Nephron (organoid): ENCODE measurements around the gene GOT1.

ENCODE experiments used
- H3K27ac Mint-ChIP-seq, 3 experiments: 2 replicates each; pipeline ENCODE4 v1.8.0; 2020; ENCODE audit warnings: mixed read lengths in 3 of 3, mild to moderate bottlenecking in 2 of 3, moderate library complexity in 1 of 3
- H3K27me3 Mint-ChIP-seq: 2 replicates; pipeline ENCODE4 v1.8.0; 2021; ENCODE audit warnings: low read depth, mild to moderate bottlenecking, moderate library complexity, mixed read lengths
- H3K36me3 Mint-ChIP-seq: 2 replicates; pipeline ENCODE4 v1.8.0; 2020; ENCODE audit warnings: low read depth, mixed read lengths
- H3K4me1 Mint-ChIP-seq: 2 replicates; pipeline ENCODE4 v1.8.0; 2020; ENCODE audit warnings: mixed read lengths
- H3K4me3 Mint-ChIP-seq, 3 experiments: 2 replicates each; pipeline ENCODE4 v1.8.0; 2020; ENCODE audit warnings: mild to moderate bottlenecking in 3 of 3, mixed read lengths in 3 of 3, moderate library complexity in 2 of 3
- H3K9me3 Mint-ChIP-seq: 2 replicates; pipeline ENCODE4 v1.8.0; 2020; ENCODE audit warnings: mixed read lengths
- TF ChIP-seq, protein P1 (sequence below), 3 experiments: fragments of 200-600 bp; sonication (generic); IDR thresholded peaks; one replicate each; pipeline ENCODE4 v1.5.0; 2021; ENCODE audit warnings: antibody characterized with exemption in 3 of 3; ENCODE audit not compliant: unreplicated experiment in 3 of 3

The GOT1 gene

GRCh38 chr10:99460070-99460469 lies 29.6 kb upstream of the GOT1 start:
- peaks cover 2% of the 10 kb centered on the region for H3K9me3 Mint-ChIP-seq
- no peak overlapping the region for H3K4me3 Mint-ChIP-seq
- peaks cover 57% of the 10 kb centered on the region for H3K27me3 Mint-ChIP-seq
- H3K27ac Mint-ChIP-seq: no peak overlapping the region
- H3K36me3 Mint-ChIP-seq: no peaks in the 10 kb centered on the region
- TF ChIP-seq, protein P1, sequence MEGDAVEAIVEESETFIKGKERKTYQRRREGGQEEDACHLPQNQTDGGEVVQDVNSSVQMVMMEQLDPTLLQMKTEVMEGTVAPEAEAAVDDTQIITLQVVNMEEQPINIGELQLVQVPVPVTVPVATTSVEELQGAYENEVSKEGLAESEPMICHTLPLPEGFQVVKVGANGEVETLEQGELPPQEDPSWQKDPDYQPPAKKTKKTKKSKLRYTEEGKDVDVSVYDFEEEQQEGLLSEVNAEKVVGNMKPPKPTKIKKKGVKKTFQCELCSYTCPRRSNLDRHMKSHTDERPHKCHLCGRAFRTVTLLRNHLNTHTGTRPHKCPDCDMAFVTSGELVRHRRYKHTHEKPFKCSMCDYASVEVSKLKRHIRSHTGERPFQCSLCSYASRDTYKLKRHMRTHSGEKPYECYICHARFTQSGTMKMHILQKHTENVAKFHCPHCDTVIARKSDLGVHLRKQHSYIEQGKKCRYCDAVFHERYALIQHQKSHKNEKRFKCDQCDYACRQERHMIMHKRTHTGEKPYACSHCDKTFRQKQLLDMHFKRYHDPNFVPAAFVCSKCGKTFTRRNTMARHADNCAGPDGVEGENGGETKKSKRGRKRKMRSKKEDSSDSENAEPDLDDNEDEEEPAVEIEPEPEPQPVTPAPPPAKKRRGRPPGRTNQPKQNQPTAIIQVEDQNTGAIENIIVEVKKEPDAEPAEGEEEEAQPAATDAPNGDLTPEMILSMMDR (IDR thresholded peaks at IDR 0.05; ENCODE audit: unreplicated experiment in 3 of 3): no peak
- H3K4me1 Mint-ChIP-seq: no peaks in the 10 kb centered on the region

DNA sequence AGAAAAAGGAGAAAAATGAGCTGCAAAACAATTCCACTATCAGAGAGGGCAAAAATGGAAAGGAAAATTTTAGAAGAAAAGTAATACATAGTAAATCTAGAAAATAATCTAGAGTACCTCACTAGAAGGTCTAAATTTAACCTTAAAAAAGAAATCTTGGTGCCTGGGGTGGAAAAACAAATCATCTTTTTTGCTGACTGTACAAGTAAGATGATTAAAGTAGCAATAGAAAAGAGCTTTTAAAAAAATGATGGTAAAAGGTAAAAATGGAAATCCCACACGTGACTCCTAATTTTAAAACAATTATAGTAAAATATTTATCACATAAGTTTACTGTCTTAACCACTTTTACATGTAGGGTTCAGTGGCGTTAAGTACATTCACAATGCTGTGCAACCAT lies 28.8 kb upstream of the GOT1 start:
- H3K9me3 Mint-ChIP-seq: peaks cover 2% of the 10 kb centered on the region
- no peaks in the 10 kb centered on the region for H3K36me3 Mint-ChIP-seq
- TF ChIP-seq, protein P1 (IDR thresholded peaks at IDR 0.05; ENCODE audit: unreplicated experiment in 3 of 3): no peak
- no peak overlapping the region for H3K27ac Mint-ChIP-seq
- peaks cover 61% of the 10 kb centered on the region for H3K27me3 Mint-ChIP-seq
- H3K4me1 Mint-ChIP-seq: no peaks in the 10 kb centered on the region
- H3K4me3 Mint-ChIP-seq: no peak overlapping the region

DNA sequence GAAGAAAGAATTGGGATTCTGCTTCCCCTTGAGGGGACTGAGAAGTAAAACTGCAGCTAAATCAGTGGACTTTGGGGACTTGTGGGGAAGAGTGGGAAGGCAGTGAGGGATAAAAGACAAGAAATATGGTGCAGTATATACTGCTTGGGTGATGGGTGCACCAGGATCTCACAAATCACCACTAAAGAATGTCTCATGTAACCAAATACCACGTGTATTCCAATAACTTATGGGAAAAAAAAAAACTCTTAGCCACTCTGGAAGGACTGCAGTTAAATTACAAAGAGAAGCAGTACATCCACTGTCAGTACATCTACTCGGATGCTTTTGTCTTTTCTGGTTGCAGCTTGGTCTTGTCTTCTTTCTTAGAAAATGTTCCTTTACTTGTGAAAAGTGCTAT lies 27.4 kb upstream of the GOT1 start:
- no peaks in the 10 kb centered on the region for H3K4me1 Mint-ChIP-seq
- no peaks in the 10 kb centered on the region for H3K36me3 Mint-ChIP-seq
- TF ChIP-seq, protein P1 (IDR thresholded peaks at IDR 0.05; ENCODE audit: unreplicated experiment in 3 of 3): no peak
- H3K4me3 Mint-ChIP-seq: no peak overlapping the region
- H3K27ac Mint-ChIP-seq: peak overlapping the region in 1 of 3 experiments; percentile 31
- peaks cover 2% of the 10 kb centered on the region for H3K9me3 Mint-ChIP-seq
- H3K27me3 Mint-ChIP-seq: peaks cover 69% of the 10 kb centered on the region

GRCh38 chr10:99456931-99457288 lies 26.5 kb upstream of the GOT1 start:
- no peaks in the 10 kb centered on the region for H3K4me1 Mint-ChIP-seq
- H3K36me3 Mint-ChIP-seq: no peaks in the 10 kb centered on the region
- H3K27me3 Mint-ChIP-seq: peaks cover 69% of the 10 kb centered on the region
- H3K4me3 Mint-ChIP-seq: no peak overlapping the region
- H3K9me3 Mint-ChIP-seq: no peaks in the 10 kb centered on the region
- TF ChIP-seq, protein P1 (IDR thresholded peaks at IDR 0.05; ENCODE audit: unreplicated experiment in 3 of 3): no peak
- no peak overlapping the region for H3K27ac Mint-ChIP-seq

DNA sequence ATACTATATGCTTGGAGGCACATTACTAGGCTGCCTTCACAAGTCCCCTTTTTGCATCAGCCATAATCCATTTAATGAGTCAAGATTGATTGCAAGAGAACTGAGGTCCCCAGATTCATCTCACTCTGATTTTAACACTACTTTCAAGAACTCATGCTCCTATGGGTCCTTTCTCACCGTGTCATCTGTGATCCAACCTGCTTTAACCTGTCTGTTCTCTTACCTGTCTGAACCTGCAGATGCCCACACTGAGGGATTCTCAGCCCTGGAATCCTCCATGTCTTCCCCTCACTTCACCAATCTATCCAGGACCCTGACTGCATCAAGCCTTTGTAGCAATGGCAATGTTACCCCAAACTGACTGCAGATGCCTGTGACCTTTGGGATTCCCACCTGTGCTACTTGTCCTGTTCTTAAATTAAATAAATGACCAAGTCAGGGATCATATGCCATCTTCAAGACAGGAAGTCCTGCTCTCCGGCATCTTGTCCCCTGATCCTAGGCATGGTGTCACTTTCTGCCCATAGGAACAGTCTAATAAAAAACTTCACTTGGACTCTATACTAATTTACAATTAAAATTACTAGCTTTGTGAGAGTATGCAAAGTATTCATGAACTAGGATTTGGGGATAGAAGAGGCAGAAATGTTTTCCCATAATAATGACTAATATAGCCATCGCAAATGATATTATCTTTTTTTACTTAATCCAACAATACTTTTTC lies 25.9 kb upstream of the GOT1 start:
- no peaks in the 10 kb centered on the region for H3K4me1 Mint-ChIP-seq
- peaks cover 69% of the 10 kb centered on the region for H3K27me3 Mint-ChIP-seq
- TF ChIP-seq, protein P1 (IDR thresholded peaks at IDR 0.05; ENCODE audit: unreplicated experiment in 3 of 3): no peak
- H3K36me3 Mint-ChIP-seq: no peaks in the 10 kb centered on the region
- H3K27ac Mint-ChIP-seq: no peak overlapping the region
- no peak overlapping the region for H3K4me3 Mint-ChIP-seq
- no peaks in the 10 kb centered on the region for H3K9me3 Mint-ChIP-seq

- TF ChIP-seq, protein P1 (IDR thresholded peaks at IDR 0.05; ENCODE audit: unreplicated experiment in 3 of 3): no peak
- Mint-ChIP-seq H3K27ac (no peak overlapping the region), H3K27me3 (peaks cover 82% of the 10 kb centered on the region), H3K4me1 (peaks cover 7% of the 10 kb centered on the region), H3K36me3 (no peaks in the 10 kb centered on the region), H3K9me3 (no peaks in the 10 kb centered on the region), H3K4me3 (no peak overlapping the region)
Observed at GRCh38 chr10:99451981-99452380, 21.6 kb upstream of the GOT1 start.
